Astrocyte (in vitro differentiated cells and primary cell): ENCODE measurements around the gene GOSR1. TPM values are rescaled to one million over a fixed set of nuclear protein-coding genes. Genes with fewer than 3 reads are reported as not detected.
"Not testable (repeated sequence)": the region's sequence is repeated elsewhere in the genome, so short reads cannot be mapped to it uniquely, and the experiment has no call there.

ENCODE experiments used
- DNase-seq: peaks from one replicate; pipeline ENCODE4 v3.0.0-alpha.2; 2010; ENCODE audit warnings: low read depth
- FAIRE-seq: peaks from 2 replicates; lab custom pipeline; 2011; peaks lifted over from hg19 to GRCh38; lab: Jason Lieb, UNC
- H2AFZ ChIP-seq: 2 replicates; pipeline ENCODE4 v1.6.0; 2012; ENCODE audit warnings: low read depth, low read length, inconsistent platforms
- H3K27ac ChIP-seq: 2 replicates; pipeline ENCODE4 v1.5.1; 2011; ENCODE audit warnings: low read depth, low read length, inconsistent platforms
- H3K27me3 ChIP-seq: 2 replicates; pipeline ENCODE4 v1.6.0; 2011; ENCODE audit warnings: low read length, inconsistent platforms; ENCODE audit not compliant: insufficient read depth
- H3K36me3 ChIP-seq: 2 replicates; pipeline ENCODE4 v1.5.1; 2011; ENCODE audit warnings: low read length, inconsistent platforms; ENCODE audit not compliant: insufficient read depth
- H3K4me1 ChIP-seq: 2 replicates; pipeline ENCODE4 v1.5.1; 2011; ENCODE audit warnings: low read length, inconsistent platforms; ENCODE audit not compliant: insufficient read depth
- H3K4me2 ChIP-seq: 2 replicates; pipeline ENCODE4 v1.6.0; 2012; ENCODE audit warnings: low read length, inconsistent platforms
- H3K4me3 ChIP-seq: 2 replicates; pipeline ENCODE4 v1.5.1; 2011; ENCODE audit warnings: low read depth, mild to moderate bottlenecking, low read length, inconsistent platforms; ENCODE audit not compliant: insufficient read depth
- H3K79me2 ChIP-seq: 2 replicates; pipeline ENCODE4 v1.6.0; 2012; ENCODE audit warnings: mild to moderate bottlenecking, low read length, inconsistent platforms; ENCODE audit not compliant: insufficient read depth
- H3K9ac ChIP-seq: 2 replicates; pipeline ENCODE4 v1.6.0; 2012; ENCODE audit warnings: mild to moderate bottlenecking, low read length, inconsistent platforms
- H3K9me3 ChIP-seq: 2 replicates; pipeline ENCODE4 v1.5.1; 2012; ENCODE audit warnings: low read depth, mild to moderate bottlenecking, low read length, inconsistent platforms; ENCODE audit not compliant: insufficient read depth
- H4K20me1 ChIP-seq: 2 replicates; pipeline ENCODE4 v1.6.0; 2012; ENCODE audit warnings: low read length, inconsistent platforms; ENCODE audit not compliant: insufficient read depth
- H3K27ac Mint-ChIP-seq: one replicate; pipeline ENCODE4 v1.8.0; 2021; ENCODE audit warnings: mild to moderate bottlenecking, mixed read lengths; ENCODE audit not compliant: unreplicated experiment
- H3K27me3 Mint-ChIP-seq: one replicate; pipeline ENCODE4 v1.8.0; 2021; ENCODE audit warnings: low read depth, mixed read lengths; ENCODE audit not compliant: unreplicated experiment
- H3K36me3 Mint-ChIP-seq: one replicate; pipeline ENCODE4 v1.8.0; 2021; ENCODE audit warnings: low read depth, mixed read lengths; ENCODE audit not compliant: unreplicated experiment
- H3K4me1 Mint-ChIP-seq: one replicate; pipeline ENCODE4 v1.8.0; 2021; ENCODE audit warnings: low read depth, mixed read lengths; ENCODE audit not compliant: unreplicated experiment
- H3K4me3 Mint-ChIP-seq: one replicate; pipeline ENCODE4 v1.8.0; 2021; ENCODE audit warnings: mild to moderate bottlenecking, moderate library complexity, mixed read lengths; ENCODE audit not compliant: unreplicated experiment
- H3K9me3 Mint-ChIP-seq: one replicate; pipeline ENCODE4 v1.8.0; 2021; ENCODE audit warnings: mild to moderate bottlenecking, mixed read lengths; ENCODE audit not compliant: unreplicated experiment
- EZH2 ChIP-seq: IDR thresholded peaks from 2 replicates; pipeline ENCODE4 v1.6.1; 2012; ENCODE audit warnings: mild to moderate bottlenecking, low read length, inconsistent platforms; ENCODE audit not compliant: insufficient read depth
- total RNA-seq: library from RNA; stranded (reverse); gene quantifications from 2 replicates; pipeline ENCODE4 v1.2.1, GENCODE V29; 2021
- TF ChIP-seq, protein P1 (sequence below): IDR thresholded peaks from 2 replicates; pipeline ENCODE4 v1.5.1; 2011; ENCODE audit warnings: low read depth, mild to moderate bottlenecking, inconsistent platforms, low read length, moderate library complexity; ENCODE audit not compliant: insufficient read depth

The GOSR1 gene
- total RNA-seq, 1 donor from 2014 or later, result 49.3 TPM

DNA sequence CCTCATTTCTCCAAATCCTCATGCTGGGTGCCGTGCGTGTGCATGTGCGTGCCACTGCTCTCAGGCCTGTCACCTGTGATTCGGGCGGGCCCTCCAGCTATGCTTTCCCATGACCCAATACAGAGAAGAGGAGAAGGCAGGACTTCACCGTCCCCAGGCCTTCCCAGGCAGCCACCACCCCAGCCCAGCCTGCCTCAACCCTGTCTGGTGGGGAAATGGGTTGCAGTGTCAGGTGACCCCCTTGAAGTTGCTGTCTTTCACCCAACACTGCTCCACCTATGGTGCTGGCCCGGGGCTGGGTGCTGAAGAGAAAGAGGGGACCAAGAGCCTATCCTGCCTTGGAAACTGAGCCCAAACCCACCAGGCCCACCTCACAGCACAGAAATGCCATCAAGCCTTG lies 94.7 kb downstream of the GOSR1 start:
- no peak for FAIRE-seq
- no peak for DNase-seq
- peaks cover 4% of the 10 kb centered on the region for H3K9me3 Mint-ChIP-seq

DNA sequence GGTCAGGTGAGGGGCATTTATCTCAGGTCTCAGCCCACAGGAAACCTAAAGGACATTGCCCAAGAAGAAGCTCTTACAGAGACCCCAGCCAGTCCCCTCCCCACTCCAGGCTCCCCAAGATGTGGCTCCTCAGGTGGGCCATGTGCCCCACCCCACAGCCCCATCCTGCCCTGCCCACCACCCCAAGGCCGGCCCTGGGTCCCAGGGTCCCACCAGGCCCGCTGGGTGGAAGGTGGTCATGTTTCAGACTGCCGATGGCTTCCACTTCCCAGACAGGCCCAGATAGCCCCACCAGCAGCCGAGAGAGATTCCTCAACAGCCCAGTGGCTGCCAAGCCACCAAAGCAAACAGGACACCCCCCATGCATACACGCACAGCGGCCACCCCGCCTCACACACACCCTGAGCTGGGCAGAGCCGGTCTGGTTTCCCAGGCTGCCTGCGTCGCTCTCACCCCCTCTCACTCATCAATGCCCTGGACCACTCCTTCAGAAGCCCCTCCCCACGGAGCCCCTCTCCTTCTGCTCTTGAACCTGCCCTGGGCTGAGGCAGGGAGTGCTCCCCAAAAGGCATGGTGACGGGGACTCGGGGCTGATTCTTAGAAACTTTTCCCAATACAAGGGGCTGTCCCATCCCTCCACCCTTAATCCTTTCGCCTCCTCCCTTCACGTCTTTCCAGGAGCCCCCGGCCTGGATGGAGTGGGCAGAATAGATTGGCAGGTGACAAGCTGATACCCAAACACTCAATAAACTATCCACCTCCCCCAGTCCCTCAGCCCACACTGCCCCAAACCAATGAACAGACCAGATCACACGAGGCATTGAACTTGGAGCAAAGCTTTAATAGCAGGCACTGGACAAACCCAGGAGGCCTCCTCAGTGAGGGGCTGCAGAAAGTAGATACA lies 95.7 kb downstream of the GOSR1 start:
- not testable (repeated sequence) for H3K4me2 ChIP-seq, DNase-seq, FAIRE-seq, H3K9ac ChIP-seq, H3K27ac Mint-ChIP-seq, H3K4me1 ChIP-seq, H3K79me2 ChIP-seq, H3K4me1 Mint-ChIP-seq, H3K27me3 ChIP-seq, H3K4me3 Mint-ChIP-seq, H3K27ac ChIP-seq, H3K9me3 ChIP-seq, H2AFZ ChIP-seq, H3K9me3 Mint-ChIP-seq, H4K20me1 ChIP-seq, H3K4me3 ChIP-seq, H3K36me3 Mint-ChIP-seq, H3K36me3 ChIP-seq
- peaks cover 44% of the 10 kb centered on the region for H3K27me3 Mint-ChIP-seq

More for the DNA sequence above, 94.7 kb downstream of the GOSR1 start:
- Mint-ChIP-seq H3K36me3 (no peaks in the 10 kb centered on the region), H3K4me3 (no peak overlapping the region), H3K4me1 (no peaks in the 10 kb centered on the region), H3K27ac (no peak overlapping the region), H3K27me3 (peaks cover 44% of the 10 kb centered on the region)
- H3K9me3 ChIP-seq, result no peaks in the 10 kb centered on the region
- no peaks in the 10 kb centered on the region for H3K36me3 ChIP-seq
- H3K4me3 ChIP-seq, result no peak overlapping the region
- H3K4me2 ChIP-seq, result no peak overlapping the region
- H3K4me1 ChIP-seq, result no peaks in the 10 kb centered on the region
- H3K27me3 ChIP-seq, result no peaks in the 10 kb centered on the region
- H2AFZ ChIP-seq, result no peak overlapping the region
- H3K9ac ChIP-seq, result no peak overlapping the region
- no peaks in the 10 kb centered on the region for H4K20me1 ChIP-seq
- TF ChIP-seq EZH2, result no peak
- TF ChIP-seq, protein P1, sequence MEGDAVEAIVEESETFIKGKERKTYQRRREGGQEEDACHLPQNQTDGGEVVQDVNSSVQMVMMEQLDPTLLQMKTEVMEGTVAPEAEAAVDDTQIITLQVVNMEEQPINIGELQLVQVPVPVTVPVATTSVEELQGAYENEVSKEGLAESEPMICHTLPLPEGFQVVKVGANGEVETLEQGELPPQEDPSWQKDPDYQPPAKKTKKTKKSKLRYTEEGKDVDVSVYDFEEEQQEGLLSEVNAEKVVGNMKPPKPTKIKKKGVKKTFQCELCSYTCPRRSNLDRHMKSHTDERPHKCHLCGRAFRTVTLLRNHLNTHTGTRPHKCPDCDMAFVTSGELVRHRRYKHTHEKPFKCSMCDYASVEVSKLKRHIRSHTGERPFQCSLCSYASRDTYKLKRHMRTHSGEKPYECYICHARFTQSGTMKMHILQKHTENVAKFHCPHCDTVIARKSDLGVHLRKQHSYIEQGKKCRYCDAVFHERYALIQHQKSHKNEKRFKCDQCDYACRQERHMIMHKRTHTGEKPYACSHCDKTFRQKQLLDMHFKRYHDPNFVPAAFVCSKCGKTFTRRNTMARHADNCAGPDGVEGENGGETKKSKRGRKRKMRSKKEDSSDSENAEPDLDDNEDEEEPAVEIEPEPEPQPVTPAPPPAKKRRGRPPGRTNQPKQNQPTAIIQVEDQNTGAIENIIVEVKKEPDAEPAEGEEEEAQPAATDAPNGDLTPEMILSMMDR, result no peak
- H3K27ac ChIP-seq, result no peak overlapping the region
- H3K79me2 ChIP-seq, result no peaks in the 10 kb centered on the region

DNA sequence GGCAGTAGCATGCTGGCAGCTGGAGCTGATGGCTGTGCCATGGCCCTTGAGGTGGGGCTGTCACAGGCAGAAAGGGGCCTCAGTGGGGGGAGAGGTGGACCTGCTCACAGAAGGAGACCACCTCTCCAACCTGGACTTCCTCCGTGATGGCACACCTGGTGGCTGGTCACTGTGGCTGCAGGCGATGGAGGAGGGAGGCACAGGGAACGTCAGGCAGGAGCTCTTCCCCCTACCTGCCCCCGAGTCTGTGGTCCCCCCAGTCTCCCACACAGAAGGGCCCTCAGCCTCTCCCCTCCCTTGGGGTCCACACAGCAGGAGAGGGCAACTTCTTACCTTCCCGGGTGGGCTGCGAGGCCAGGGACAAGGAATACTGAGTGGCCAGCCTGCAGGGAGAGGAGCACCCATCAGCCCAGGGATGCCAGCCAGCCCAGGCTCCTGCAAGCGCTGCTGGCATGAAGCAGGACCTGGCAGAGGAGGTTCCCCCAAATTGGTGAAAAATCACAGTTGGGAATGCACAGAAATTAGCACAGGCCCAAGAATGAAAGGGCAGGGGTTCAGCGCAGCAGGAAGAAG lies 96.5 kb downstream of the GOSR1 start:
- Mint-ChIP-seq H3K9me3 (no peaks in the 10 kb centered on the region), H3K4me3 (no peak overlapping the region), H3K27ac (no peak overlapping the region), H3K36me3 (no peaks in the 10 kb centered on the region), H3K27me3 (peaks cover 41% of the 10 kb centered on the region), H3K4me1 (no peaks in the 10 kb centered on the region)
- no peak for TF ChIP-seq EZH2
- TF ChIP-seq, protein P1, result no peak
- no peak overlapping the region for H3K4me2 ChIP-seq
- H3K79me2 ChIP-seq, result no peaks in the 10 kb centered on the region
- H3K36me3 ChIP-seq, result no peaks in the 10 kb centered on the region
- no peak for DNase-seq
- H3K27me3 ChIP-seq, result no peaks in the 10 kb centered on the region
- H3K9ac ChIP-seq, result no peak overlapping the region
- no peaks in the 10 kb centered on the region for H3K4me1 ChIP-seq
- no peaks in the 10 kb centered on the region for H3K9me3 ChIP-seq
- no peak overlapping the region for H2AFZ ChIP-seq
- H4K20me1 ChIP-seq, result no peaks in the 10 kb centered on the region
- H3K4me3 ChIP-seq, result no peak overlapping the region
- no peak for FAIRE-seq
- H3K27ac ChIP-seq, result no peak overlapping the region

DNA sequence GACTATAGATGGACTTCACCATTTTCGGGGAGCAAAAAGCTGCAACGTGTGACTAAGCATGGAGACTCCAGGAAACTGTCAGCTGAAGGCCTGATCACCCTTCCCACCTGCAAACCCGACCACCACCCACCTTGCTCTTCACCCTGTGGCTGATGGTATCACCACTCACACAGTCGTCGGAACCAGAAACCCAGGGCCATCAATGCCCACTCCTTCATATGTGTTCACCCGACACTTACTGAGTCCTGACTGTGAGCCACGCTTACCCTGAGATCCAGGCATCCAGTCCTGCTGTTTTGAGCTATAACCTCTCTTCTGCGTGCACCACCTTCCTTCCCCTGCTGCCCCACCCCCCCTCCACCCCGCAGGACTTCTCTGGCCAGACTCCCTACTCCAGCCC lies 97.1 kb downstream of the GOSR1 start:
- H3K4me3 ChIP-seq, H3K36me3 Mint-ChIP-seq, H3K9me3 Mint-ChIP-seq, H3K4me3 Mint-ChIP-seq, H3K4me2 ChIP-seq, H3K36me3 ChIP-seq, DNase-seq, H2AFZ ChIP-seq, H3K27me3 ChIP-seq, H3K9me3 ChIP-seq, H3K4me1 ChIP-seq, H3K27ac Mint-ChIP-seq, H3K27ac ChIP-seq, H3K9ac ChIP-seq, H3K79me2 ChIP-seq, FAIRE-seq, H4K20me1 ChIP-seq, H3K4me1 Mint-ChIP-seq: not testable (repeated sequence)
- peaks cover 39% of the 10 kb centered on the region for H3K27me3 Mint-ChIP-seq
